Stimulated activated CD8-positive, alpha-beta memory T cell treated with anti-CD3 and anti-CD28 coated beads, Interleukin-15, amount 100 ng/mL, for 48 hours (primary cell): ENCODE results near the gene SLC39A1.
A peak's percentile ranks its signal among the peaks of the same experiment; 100 is the strongest.

Experiments
- DNase-seq, 2 donors: peaks; one replicate each; pipeline ENCODE4 v3.0.0-alpha.2; 2020; ENCODE audit warnings: low read depth in 2 of 2

The SLC39A1 gene

DNA sequence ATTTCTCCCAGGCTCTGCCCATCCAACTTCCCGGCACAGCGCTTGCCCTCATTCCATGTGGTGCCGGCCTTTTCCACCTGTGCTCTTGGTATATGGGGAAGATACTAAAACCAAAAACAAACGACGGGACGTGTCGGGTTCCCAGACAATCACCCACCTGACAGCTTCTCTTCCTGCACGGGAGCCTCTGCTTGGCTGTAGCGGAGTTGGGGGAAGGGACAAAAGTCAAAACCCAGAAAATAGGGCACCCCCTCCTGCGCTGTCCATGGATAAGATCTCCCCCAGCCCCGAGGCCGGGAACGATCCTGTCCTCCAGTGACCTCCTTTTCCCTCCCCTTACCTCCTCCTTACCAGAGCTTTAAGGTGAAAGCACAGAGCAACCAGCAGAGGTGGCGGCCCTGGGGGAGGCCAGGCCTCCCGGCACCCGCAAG, 13.5 kb upstream of the SLC39A1 start:
- DNase-seq: no peak

DNA sequence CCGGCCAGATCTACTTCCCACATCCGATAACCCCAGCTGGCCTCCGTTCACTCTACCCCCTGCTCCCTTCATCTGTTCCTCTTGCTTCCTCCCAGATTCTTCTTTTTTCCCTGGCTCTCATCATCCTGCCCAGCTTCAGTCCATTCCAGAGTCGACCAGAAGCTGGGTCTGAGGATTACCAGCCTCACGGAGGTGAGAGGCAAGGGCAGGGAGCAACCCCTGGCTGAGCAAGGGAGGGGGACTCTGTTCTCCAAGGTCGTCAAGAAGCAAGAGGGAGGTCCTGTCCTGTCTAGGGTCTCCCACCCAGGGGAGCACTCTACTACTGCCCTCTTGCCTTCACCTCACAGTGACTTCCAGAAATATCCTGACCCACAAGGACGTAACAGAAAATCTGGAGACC, 10.2 kb upstream of the SLC39A1 start:
- no peak for DNase-seq

GRCh38 chr1:153973071-153973470, 9.7 kb upstream of the SLC39A1 start:
- DNase-seq: no peak

DNA sequence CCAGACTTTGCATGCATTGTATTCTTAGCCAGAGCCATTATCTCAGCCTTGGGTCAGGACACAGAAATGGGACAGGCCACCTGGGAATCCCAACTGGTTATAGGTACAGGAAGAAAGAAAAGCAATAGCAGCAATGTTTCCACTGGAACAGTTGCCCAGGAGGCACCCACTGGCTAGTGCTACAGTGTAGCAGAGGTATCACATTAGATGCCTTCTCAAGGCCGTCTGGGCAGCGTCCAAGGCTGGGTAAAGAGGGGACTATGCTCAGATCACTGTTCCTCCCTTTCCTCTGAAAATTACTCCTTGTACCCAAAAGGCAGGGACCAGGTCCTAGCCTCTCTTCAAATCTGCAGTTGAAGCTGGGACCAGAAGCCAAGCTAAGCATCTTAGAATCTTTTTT, 7.0 kb upstream of the SLC39A1 start:
- no peak for DNase-seq

GRCh38 chr1:153968972-153969371, 5.6 kb upstream of the SLC39A1 start:
- DNase-seq: no peak

GRCh38 chr1:153968408-153968807, 5.1 kb upstream of the SLC39A1 start:
- DNase-seq: no peak

DNA sequence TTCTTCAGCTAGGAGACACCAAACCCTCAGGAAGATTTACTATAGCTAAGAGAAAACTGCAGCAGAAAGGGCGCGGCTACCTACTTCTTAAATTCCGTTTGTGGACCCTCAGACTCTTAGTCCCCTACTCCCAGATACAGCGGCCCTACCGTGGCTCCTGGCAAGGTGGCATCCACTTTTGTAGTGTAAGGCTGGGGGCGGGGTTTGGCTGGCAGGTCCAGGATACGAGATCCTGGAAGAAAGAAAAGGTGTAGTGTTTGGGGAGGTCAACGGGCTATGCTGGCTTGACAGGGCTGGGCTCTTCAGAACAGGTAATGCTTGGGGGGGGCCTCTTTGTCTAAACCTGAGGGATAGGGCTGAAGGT, 4.6 kb upstream of the SLC39A1 start:
- DNase-seq: no peak

DNA sequence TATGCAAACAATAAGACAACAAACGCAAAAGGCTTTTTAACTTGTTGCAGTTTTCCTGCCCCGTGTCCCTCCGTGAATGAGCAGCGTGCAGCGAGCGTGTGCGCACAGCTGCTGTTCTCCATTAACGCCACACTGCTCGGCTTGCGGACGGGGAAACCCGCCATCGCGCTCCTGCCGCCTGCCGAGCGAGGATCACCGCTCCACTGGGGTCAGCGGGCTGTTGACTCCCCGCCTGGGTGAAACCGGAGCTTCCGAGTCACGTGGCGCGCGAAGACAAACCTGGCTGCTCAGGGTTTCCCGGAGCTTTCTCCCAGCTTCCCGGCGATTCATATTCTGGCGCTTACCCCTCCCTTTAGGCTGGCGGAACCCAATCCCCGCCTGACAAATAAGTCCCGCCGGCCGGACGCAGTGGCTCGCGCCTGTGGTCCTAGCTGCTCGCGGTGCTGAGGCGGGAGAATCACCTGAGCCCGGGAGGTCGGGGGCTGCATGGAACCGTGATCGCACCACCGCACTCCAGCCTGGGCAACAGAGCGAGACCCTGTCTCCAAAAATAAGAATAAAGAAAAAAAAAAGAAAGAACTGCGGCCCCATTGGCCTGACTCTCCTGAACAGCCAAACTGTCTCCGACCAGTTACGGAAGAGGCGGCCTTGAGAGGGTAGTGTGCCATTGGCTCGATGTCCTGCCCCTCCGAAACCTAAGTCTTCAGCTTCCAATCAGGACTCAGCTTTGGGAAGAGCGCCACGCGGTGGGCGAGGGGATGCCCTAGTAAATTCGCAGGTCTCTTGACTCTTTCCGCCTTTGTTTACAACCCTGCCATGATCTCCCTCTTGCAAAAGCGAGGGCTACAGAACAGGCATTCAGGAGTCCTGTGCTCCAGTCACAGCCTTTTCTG, 4.0 kb upstream of the SLC39A1 start, which contains the start of gene CREB3L4:
TSS of gene CREB3L4 (plus strand) at position 796 of the 893 bp plus-strand sequence. CDS start 624 bp downstream, outside the sequence.
- peak; percentile 77 to 82 for DNase-seq

DNA sequence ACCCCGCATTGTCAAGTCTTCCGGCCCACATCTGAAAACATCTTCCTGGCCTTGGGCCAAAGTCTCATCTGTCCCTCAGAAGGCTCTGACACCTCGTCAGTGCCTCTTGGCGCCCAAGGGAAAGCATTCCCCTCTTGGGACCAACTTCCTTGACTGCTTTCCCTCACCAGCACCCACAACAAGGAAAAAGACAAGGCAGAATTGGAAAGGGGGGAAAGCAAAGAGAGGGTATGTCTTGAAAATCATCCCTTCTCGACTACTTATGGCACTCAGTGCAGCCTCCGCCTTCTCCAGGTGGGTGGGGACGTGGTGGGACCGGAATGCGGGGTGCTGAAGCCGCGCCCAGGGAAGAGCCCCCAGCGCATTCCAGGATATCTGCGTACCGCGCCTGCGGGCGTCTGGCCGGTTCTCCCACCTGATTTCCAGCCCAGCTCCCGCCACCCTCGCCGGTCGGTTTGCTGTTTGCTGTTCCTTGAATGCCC, 554 bp upstream of the SLC39A1 start:
- no peak for DNase-seq

GRCh38 chr1:153962088-153963029, 978 bp downstream of the SLC39A1 start:
- DNase-seq: no peak

DNA sequence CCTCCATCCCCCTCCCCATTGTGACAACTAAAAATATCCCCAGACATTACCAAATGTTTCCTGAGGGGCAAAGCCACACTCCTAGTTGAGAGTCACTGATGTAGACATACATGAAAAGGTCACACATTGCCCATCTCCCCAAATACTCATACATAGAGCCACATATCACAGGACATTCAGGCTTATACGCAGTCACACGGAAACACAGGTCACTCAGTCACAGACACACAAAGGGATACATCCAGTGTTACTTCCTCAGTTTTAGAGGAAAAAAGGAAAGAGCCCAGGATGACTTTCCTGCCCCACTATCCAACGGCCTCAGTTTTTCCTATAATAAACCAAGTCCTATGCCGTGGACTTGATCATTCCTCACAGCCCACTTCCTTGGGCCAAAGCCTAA, 1.9 kb downstream of the SLC39A1 start:
- DNase-seq: no peak

DNA sequence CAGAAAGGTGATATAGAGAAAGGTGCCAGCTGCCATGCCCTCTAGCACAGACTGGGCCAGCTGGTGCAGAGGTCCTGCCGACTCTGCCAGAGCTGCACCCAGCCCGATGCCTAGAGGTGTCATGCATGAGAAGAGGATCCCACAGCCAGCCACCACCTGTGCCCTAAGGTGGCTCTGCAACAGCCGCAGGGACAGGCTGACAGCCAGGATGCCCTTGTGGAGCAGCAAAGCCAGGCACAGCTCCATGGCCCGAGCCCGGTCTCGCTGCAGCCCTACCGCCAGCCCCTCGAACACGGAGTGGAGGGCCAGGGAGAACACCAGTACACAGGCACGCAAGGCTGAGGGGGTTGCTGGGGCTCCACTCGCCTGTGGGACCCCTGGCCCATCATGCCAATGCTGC, 3.1 kb downstream of the SLC39A1 start:
- no peak for DNase-seq

DNA sequence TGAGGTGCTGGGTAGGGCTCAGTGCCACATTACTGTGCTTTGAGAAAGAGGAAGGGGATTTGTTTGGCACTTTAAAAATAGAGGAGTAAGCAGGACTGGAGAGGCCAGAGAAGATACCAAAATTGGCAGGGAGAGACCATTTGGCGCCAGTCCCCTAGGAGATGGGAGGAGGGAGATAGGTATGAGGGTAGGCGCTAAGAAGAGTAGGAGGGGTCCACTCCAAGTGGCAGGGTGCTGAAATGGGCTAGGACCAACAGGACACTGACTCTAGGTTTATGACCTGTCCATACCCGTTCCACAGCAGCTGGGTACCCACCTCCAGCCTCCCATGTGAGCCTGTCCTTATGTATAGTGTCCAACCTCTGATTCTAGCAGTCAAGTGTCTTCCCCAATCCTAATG, 3.9 kb downstream of the SLC39A1 start:
- DNase-seq: no peak

- no peak for DNase-seq
These were observed 4.4 kb downstream of the SLC39A1 start for GRCh38 chr1:153958961-153959260.

GRCh38 chr1:153958111-153958960, 5.0 kb downstream of the SLC39A1 start, which contains the start of gene CRTC2:
CRTC2 (minus strand) TSS chr1:153958612; CDS start chr1:153958497, 115 bp downstream.
- DNase-seq: peak; percentile 94 to 96

GRCh38 chr1:153957744-153958110, 5.6 kb downstream of the SLC39A1 start:
- peak in 1 of 2 donors; percentile 33 for DNase-seq

GRCh38 chr1:153956997-153957715, 6.2 kb downstream of the SLC39A1 start:
- DNase-seq: no peak

GRCh38 chr1:153954826-153955225, 8.5 kb downstream of the SLC39A1 start:
- DNase-seq: no peak

DNA sequence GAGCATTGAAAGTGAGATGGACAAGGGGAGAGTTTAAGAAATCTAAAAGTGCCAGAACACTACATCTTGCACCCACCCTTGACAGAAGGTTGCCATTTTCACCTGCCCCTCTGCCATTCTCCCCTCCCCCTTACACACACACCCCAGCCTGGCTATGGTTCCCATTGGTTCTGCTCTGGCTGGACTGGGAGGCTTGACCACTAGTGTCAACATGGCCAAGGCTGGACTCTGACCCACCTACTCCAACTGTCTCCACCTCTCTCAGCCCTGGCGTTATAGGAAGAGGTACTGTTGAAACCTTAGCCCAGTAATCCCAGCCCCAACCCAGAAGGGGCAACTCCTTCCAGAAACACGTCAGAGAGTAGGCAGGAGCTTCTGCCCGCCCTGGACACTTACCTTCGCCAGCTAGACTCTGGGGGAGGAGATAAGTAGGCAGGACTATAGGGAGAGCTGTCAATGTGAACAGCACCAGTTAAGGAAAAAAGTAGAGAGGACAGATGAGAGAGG, 9.4 kb downstream of the SLC39A1 start:
- no peak for DNase-seq

DNA sequence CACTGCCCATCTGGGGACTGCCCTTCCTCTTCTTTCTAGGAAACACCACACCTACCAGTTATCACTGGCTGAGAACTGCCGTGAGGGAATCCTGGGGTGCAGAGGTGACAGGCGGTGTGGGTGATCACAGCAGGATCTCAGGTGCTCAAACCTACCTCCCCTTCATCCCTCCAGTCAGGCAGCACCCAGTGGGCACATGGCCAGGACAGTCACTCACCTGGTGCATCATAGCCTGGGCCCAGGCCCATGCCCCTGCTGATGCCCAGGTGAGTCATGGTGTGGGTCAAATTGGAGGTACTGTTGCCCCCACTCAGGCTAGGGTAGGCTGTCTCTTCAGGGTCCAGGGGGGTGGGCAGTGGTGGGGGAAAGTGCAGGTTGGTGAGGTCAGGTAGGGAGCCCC, 11.5 kb downstream of the SLC39A1 start:
- DNase-seq: no peak

DNA sequence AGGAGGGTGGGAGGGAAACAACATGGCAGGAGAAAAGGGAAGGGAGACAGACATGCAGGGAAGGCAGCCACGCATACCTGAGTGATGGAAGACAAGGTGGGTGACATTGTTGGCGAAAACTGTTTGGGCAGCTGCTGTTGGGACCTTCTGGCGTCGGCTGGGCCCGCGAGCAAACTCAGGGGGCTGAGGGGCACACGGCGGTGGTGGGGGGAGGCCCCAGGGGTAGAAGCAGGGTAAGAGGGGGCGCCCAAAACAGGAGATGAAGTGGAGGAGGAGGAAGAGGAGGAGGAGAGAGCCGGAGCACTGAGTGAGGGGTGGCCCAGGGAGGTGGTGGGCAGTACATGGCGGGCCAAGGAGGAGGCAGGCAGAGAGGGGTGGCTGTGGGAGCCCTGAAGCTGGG, 12.2 kb downstream of the SLC39A1 start:
- no peak for DNase-seq
